Measurements from ENCODE around the gene HCK.

HCK gene

DNA sequence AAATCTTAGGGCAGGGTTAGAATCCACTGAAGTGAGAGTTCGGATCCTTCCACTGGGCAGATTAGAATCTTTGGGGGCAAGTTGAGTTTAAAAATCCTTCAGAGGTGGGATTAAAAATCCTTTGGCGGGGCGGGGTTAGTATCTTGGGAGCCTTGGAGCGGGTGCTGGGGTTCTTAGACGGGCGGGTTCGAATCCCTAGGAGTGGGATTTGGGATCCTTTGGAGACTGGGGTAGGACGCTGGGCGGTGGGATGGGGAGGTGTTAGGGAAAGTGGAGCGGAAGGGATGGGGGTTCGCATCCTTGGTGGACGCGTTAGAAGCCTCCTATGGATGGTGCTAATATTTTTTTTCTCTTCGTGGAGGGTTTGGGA lies 337 bp upstream of the HCK start:
- H3K36me3 ChIP-seq (ENCODE audit: control insufficient read depth in 1 of 2, insufficient read depth in 2 of 2, low read length in 2 of 2), result no peaks in the 10 kb centered on the region
- H4K8ac ChIP-seq (ENCODE audit: low read depth, low read length), result no peak overlapping the region
- H3K9ac ChIP-seq (ENCODE audit: low read length), result no peak overlapping the region
- peaks cover 40% of the 10 kb centered on the region for H3K27me3 ChIP-seq (ENCODE audit: insufficient read depth, low read length)
- H3K4me2 ChIP-seq (ENCODE audit: low read length), result peak overlapping the region; percentile 44
- H3K4ac ChIP-seq (ENCODE audit: low read depth, low read length), result no peak overlapping the region
- no peak overlapping the region for H4K12ac ChIP-seq (ENCODE audit: low read depth, low read length)
- no peak overlapping the region for H3K23ac ChIP-seq (ENCODE audit: low read length)
- H3K4me3 ChIP-seq (ENCODE audit: low read depth, low read length), result no peak overlapping the region
- H3K79me1 ChIP-seq (ENCODE audit: low read length), result no peaks in the 10 kb centered on the region
- H3K4me1 ChIP-seq (ENCODE audit: control insufficient read depth in 1 of 2, insufficient read depth in 2 of 2, low read length in 2 of 2), result peaks cover 6% of the 10 kb centered on the region in 2 experiments
- no peak for DNase-seq
- H2AFZ ChIP-seq (ENCODE audit: insufficient read depth, low read length, poor library complexity), result no peak overlapping the region
- H3K9me3 ChIP-seq (ENCODE audit: insufficient read depth, low read depth, low read length), result peaks cover 5% of the 10 kb centered on the region
- H3K27ac ChIP-seq (ENCODE audit: low read depth, low read length), result no peak overlapping the region
- no peaks in the 10 kb centered on the region for H3K79me2 ChIP-seq (ENCODE audit: control insufficient read depth, insufficient read depth, low read length, poor library complexity)
- no peak overlapping the region for H4K91ac ChIP-seq (ENCODE audit: low read depth, low read length)
- H3K14ac ChIP-seq (ENCODE audit: low read length), result no peak overlapping the region
- no peak overlapping the region for H2BK5ac ChIP-seq (ENCODE audit: low read depth, low read length, poor library complexity)
- H3K18ac ChIP-seq (ENCODE audit: low read length), result no peak overlapping the region
- H2BK120ac ChIP-seq (ENCODE audit: insufficient read depth, low read length, poor library complexity), result no peak overlapping the region
- H2AK5ac ChIP-seq (ENCODE audit: low read length), result no peak overlapping the region
- H2BK12ac ChIP-seq (ENCODE audit: low read length), result no peak overlapping the region
- no CpG with 5 or more reads among the region's 14 CpGs for WGBS (ENCODE audit: extremely low coverage, insufficient coverage, insufficient read length)

DNA sequence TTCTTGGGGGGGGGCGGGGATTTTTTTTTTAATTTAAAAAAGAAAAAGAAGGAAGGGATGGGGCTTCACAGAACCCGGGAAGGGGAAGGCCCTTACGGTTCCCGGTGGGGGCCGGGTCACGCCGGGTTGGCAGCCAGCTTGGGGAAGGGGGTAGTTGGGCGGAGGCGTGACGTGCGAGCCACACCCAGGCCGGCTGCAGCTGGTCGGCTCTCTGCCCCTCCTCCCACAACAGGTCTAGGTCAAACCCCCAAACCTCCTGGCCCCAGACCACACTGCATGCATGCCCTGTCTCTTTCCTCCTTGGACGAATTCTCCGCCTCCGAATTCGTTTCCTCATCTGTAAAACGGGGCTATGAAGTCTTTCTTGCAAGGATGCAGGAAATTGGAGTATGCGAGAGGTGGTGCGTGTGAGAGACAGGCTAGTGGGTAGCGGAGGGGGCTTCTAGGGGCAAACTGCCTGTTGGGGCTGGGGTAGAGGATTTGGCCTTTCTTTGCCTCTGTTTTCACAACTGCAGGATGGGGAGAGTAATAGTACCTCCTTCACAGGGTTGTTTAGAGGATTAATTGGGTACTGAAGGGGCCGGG lies 828 bp downstream of the HCK start:
- Histone ChIP-seq H3K79me1 (ENCODE audit: low read length) (no peaks in the 10 kb centered on the region), H3K18ac (ENCODE audit: low read length) (no peak overlapping the region), H3K23ac (ENCODE audit: low read length) (no peak overlapping the region), H3K9ac (ENCODE audit: low read length) (no peak overlapping the region), H2AK5ac (ENCODE audit: low read length) (no peak overlapping the region), H3K9me3 (ENCODE audit: insufficient read depth, low read depth, low read length) (peaks cover 6% of the 10 kb centered on the region), H3K14ac (ENCODE audit: low read length) (no peak overlapping the region), H4K12ac (ENCODE audit: low read depth, low read length) (no peak overlapping the region), H3K79me2 (ENCODE audit: control insufficient read depth, insufficient read depth, low read length, poor library complexity) (no peaks in the 10 kb centered on the region), H3K4me1 (ENCODE audit: control insufficient read depth in 1 of 2, insufficient read depth in 2 of 2, low read length in 2 of 2) (peaks cover 6% of the 10 kb centered on the region in 2 experiments), H2AFZ (ENCODE audit: insufficient read depth, low read length, poor library complexity) (no peak overlapping the region), H3K4ac (ENCODE audit: low read depth, low read length) (no peak overlapping the region), H4K8ac (ENCODE audit: low read depth, low read length) (no peak overlapping the region), H3K4me2 (ENCODE audit: low read length) (no peak overlapping the region), H3K27ac (ENCODE audit: low read depth, low read length) (no peak overlapping the region), H3K4me3 (ENCODE audit: low read depth, low read length) (no peak overlapping the region), H2BK5ac (ENCODE audit: low read depth, low read length, poor library complexity) (no peak overlapping the region), H4K91ac (ENCODE audit: low read depth, low read length) (no peak overlapping the region), H2BK120ac (ENCODE audit: insufficient read depth, low read length, poor library complexity) (no peak overlapping the region), H2BK12ac (ENCODE audit: low read length) (no peak overlapping the region), H3K27me3 (ENCODE audit: insufficient read depth, low read length) (peaks cover 40% of the 10 kb centered on the region), H3K36me3 (ENCODE audit: control insufficient read depth in 1 of 2, insufficient read depth in 2 of 2, low read length in 2 of 2) (no peaks in the 10 kb centered on the region)
- WGBS (ENCODE audit: extremely low coverage, insufficient coverage, insufficient read length), result no CpG with 5 or more reads among the region's 22 CpGs
- no peak for DNase-seq

GRCh38 chr20:32053648-32054047 lies 1.6 kb downstream of the HCK start:
- Histone ChIP-seq H3K23ac (ENCODE audit: low read length) (no peak overlapping the region), H3K9me3 (ENCODE audit: insufficient read depth, low read depth, low read length) (peaks cover 7% of the 10 kb centered on the region), H2AFZ (ENCODE audit: insufficient read depth, low read length, poor library complexity) (no peak overlapping the region), H3K18ac (ENCODE audit: low read length) (no peak overlapping the region), H3K27me3 (ENCODE audit: insufficient read depth, low read length) (peaks cover 40% of the 10 kb centered on the region), H3K14ac (ENCODE audit: low read length) (no peak overlapping the region), H4K8ac (ENCODE audit: low read depth, low read length) (no peak overlapping the region), H2AK5ac (ENCODE audit: low read length) (no peak overlapping the region), H3K79me1 (ENCODE audit: low read length) (no peaks in the 10 kb centered on the region), H2BK120ac (ENCODE audit: insufficient read depth, low read length, poor library complexity) (no peak overlapping the region), H3K4me2 (ENCODE audit: low read length) (no peak overlapping the region), H3K4ac (ENCODE audit: low read depth, low read length) (no peak overlapping the region), H3K36me3 (ENCODE audit: control insufficient read depth in 1 of 2, insufficient read depth in 2 of 2, low read length in 2 of 2) (no peaks in the 10 kb centered on the region), H4K91ac (ENCODE audit: low read depth, low read length) (no peak overlapping the region), H3K4me1 (ENCODE audit: control insufficient read depth in 1 of 2, insufficient read depth in 2 of 2, low read length in 2 of 2) (peaks cover 6% of the 10 kb centered on the region in 2 experiments), H2BK12ac (ENCODE audit: low read length) (no peak overlapping the region), H3K27ac (ENCODE audit: low read depth, low read length) (no peak overlapping the region), H3K4me3 (ENCODE audit: low read depth, low read length) (no peak overlapping the region), H4K12ac (ENCODE audit: low read depth, low read length) (no peak overlapping the region), H3K9ac (ENCODE audit: low read length) (no peak overlapping the region), H2BK5ac (ENCODE audit: low read depth, low read length, poor library complexity) (no peak overlapping the region), H3K79me2 (ENCODE audit: control insufficient read depth, insufficient read depth, low read length, poor library complexity) (no peaks in the 10 kb centered on the region)
- DNase-seq, result no peak
- no CpG with 5 or more reads among the region's 3 CpGs for WGBS (ENCODE audit: extremely low coverage, insufficient coverage, insufficient read length)

- Histone ChIP-seq H2BK5ac (ENCODE audit: low read depth, low read length, poor library complexity) (no peak overlapping the region), H3K79me1 (ENCODE audit: low read length) (no peaks in the 10 kb centered on the region), H3K36me3 (ENCODE audit: control insufficient read depth in 1 of 2, insufficient read depth in 2 of 2, low read length in 2 of 2) (no peaks in the 10 kb centered on the region), H3K9me3 (ENCODE audit: insufficient read depth, low read depth, low read length) (peaks cover 5% of the 10 kb centered on the region), H4K91ac (ENCODE audit: low read depth, low read length) (no peak overlapping the region), H3K4me3 (ENCODE audit: low read depth, low read length) (no peak overlapping the region), H4K8ac (ENCODE audit: low read depth, low read length) (no peak overlapping the region), H3K4me2 (ENCODE audit: low read length) (no peak overlapping the region), H3K27ac (ENCODE audit: low read depth, low read length) (no peak overlapping the region), H3K4me1 (ENCODE audit: control insufficient read depth in 1 of 2, insufficient read depth in 2 of 2, low read length in 2 of 2) (peaks cover 6% of the 10 kb centered on the region in 2 experiments), H3K23ac (ENCODE audit: low read length) (no peak overlapping the region), H2BK12ac (ENCODE audit: low read length) (no peak overlapping the region), H2AK5ac (ENCODE audit: low read length) (no peak overlapping the region), H3K79me2 (ENCODE audit: control insufficient read depth, insufficient read depth, low read length, poor library complexity) (no peaks in the 10 kb centered on the region), H3K4ac (ENCODE audit: low read depth, low read length) (no peak overlapping the region), H4K12ac (ENCODE audit: low read depth, low read length) (no peak overlapping the region), H3K9ac (ENCODE audit: low read length) (no peak overlapping the region), H2BK120ac (ENCODE audit: insufficient read depth, low read length, poor library complexity) (no peak overlapping the region), H3K14ac (ENCODE audit: low read length) (no peak overlapping the region), H3K27me3 (ENCODE audit: insufficient read depth, low read length) (peaks cover 16% of the 10 kb centered on the region), H3K18ac (ENCODE audit: low read length) (no peak overlapping the region), H2AFZ (ENCODE audit: insufficient read depth, low read length, poor library complexity) (no peak overlapping the region)
- DNase-seq, result no peak
- WGBS (ENCODE audit: extremely low coverage, insufficient coverage, insufficient read length), result no CpG with 5 or more reads among the region's 10 CpGs
Observed at GRCh38 chr20:32056708-32057483, 4.9 kb downstream of the HCK start.

Measured in trophoblast cell (in vitro differentiated cells and primary cell).